ENCODE data around the gene GYG2. TPM values are rescaled to one million over a fixed set of nuclear protein-coding genes. Genes with fewer than 3 reads are reported as not detected.

Gene GYG2
- polyA plus RNA-seq, 1 donor from 2014 or later = not detected

DNA sequence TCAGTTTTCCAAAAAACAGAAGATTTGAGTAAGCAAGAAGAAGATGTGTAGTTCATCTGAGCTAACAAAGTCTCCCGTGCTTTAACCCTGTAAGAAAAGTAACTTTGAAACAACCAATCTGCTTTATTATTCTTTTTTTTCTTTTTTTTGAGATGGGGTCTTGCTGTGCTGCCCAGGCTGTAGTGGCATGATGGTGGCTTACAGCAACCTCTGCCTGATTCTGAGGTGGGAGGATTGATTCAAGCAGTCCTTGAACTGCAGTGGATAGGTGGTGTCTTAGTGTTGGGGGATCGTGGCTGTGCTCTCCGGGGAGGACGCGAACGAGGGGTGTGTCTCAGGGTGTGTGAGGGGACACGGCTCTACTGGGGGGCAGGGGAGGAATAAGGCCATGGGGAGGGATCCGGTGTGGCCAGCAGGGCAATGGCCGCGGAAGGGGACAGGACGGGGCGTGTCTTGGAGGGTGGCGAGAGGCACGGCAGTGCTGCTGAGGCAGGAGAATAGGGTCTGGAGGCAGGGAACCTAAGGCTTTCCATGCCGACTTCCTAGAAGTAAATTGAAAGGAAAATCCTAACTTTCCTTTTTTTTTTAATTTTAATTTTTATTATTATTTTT is 98.0 kb downstream of the GYG2 start:
- H3K27me3 Mint-ChIP-seq = peaks cover 5% of the 10 kb centered on the region
- peaks cover 2% of the 10 kb centered on the region for H3K36me3 Mint-ChIP-seq
- H3K9me3 Mint-ChIP-seq = peaks cover 0 to 5% (median 0%) of the 10 kb centered on the region in 3 donors
- H3K27ac Mint-ChIP-seq = peak overlapping the region in 2 of 3 donors; percentile 19 to 74
- peak overlapping the region in 2 of 4 donors; percentile 39 to 75 for H3K4me3 Mint-ChIP-seq
- peaks cover 0 to 4% (median 0%) of the 10 kb centered on the region in 3 donors for H3K4me1 Mint-ChIP-seq

DNA sequence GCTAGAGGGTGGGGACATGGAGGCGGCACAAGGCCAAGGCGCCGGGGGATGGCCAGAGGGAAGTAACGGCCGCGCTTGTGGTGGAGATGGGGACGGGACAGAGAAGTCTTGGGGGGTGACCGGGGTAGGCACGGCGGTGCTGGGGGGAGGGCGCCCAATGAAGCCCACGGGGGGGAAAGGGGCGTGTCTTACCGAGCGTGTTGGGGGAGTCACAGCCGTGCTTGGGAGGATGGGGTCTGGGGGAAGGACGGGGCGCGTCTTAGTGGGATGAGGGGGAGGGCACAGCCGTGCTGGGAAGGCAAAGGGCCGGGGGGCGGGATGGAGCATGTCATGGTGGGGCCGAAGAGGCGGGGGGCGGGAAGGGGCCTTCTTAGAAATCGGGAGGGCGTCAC is 99.5 kb downstream of the GYG2 start:
- peaks cover 5% of the 10 kb centered on the region for H3K27me3 Mint-ChIP-seq
- H3K27ac Mint-ChIP-seq = peak overlapping the region in 2 of 3 donors; percentile 59 to 60
- peaks cover 1% of the 10 kb centered on the region for H3K36me3 Mint-ChIP-seq
- H3K9me3 Mint-ChIP-seq = peaks cover 0 to 5% (median 1%) of the 10 kb centered on the region in 3 donors
- peaks cover 0 to 4% (median 0%) of the 10 kb centered on the region in 3 donors for H3K4me1 Mint-ChIP-seq
- peak overlapping the region; percentile 77 to 92 (median 88) for H3K4me3 Mint-ChIP-seq

DNA sequence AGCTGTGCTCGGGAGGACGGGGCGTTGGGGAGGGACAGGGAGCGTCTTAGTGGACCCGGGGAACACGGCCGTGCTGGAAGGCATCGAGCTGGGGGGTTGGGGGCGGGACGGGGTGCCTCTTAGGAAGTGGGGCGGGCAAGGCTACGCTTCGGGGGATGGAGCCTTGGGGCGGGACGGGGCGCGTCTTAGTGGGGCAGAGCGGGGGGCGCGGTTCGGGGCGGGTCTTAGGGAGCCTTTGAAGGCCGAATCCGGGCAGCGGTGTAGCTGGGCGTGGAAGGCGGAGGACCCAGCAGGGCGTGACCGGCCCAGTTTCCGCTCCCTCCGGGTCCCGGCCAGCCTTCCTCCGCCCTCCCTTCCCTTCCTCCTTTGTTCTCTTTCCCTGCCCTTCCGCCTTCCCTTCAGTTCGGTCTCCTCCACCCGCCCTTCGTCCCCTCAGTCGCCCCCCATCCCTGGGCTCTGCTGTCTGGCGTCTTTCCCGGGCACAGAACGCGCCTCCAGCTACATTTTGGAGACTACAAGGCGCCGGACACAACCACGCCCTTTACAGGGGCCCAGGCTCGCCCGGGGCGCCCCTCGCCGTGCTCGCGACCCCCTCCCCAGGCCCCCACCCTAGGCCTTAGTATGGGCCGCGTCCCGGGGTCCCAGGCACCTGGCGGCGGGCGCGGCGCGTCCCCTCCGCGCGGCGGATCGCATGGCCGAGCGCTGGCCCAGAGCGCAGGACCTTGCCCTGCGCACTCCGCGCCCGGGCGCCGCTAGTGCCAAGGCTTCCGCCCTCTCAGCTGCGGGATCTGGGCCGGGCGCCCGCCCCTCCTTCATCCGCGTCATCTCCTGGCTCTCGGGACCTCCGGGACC is 100.1 kb downstream of the GYG2 start, which contains the start of gene ARSD:
ARSD (minus strand) TSS at position 757 of the 852 bp plus-strand sequence; CDS start at position 693, 64 bp downstream.
- Mint-ChIP-seq H3K36me3 (peaks cover 1% of the 10 kb centered on the region), H3K4me1 (peaks cover 0 to 4% (median 0%) of the 10 kb centered on the region in 3 donors), H3K27me3 (peaks cover 5% of the 10 kb centered on the region), H3K27ac (peak within 1 kb of the TSS in 2 of 3 donors; percentile 46 to 65), H3K4me3 (peak within 1 kb of the TSS; percentile 73 to 92 (median 90)), H3K9me3 (peaks cover 0 to 5% (median 1%) of the 10 kb centered on the region in 3 donors)

- no peak overlapping the region for H3K27ac Mint-ChIP-seq
- H3K4me1 Mint-ChIP-seq = peaks cover 0 to 2% (median 0%) of the 10 kb centered on the region in 3 donors
- peaks cover 0 to 5% (median 1%) of the 10 kb centered on the region in 3 donors for H3K9me3 Mint-ChIP-seq
- H3K27me3 Mint-ChIP-seq = peaks cover 9% of the 10 kb centered on the region
- H3K4me3 Mint-ChIP-seq = peak overlapping the region in 1 of 4 donors; percentile 66
- peaks cover 1% of the 10 kb centered on the region for H3K36me3 Mint-ChIP-seq
Observed at GRCh38 chrX:2931155-2931554, 102.4 kb downstream of the GYG2 start.

DNA sequence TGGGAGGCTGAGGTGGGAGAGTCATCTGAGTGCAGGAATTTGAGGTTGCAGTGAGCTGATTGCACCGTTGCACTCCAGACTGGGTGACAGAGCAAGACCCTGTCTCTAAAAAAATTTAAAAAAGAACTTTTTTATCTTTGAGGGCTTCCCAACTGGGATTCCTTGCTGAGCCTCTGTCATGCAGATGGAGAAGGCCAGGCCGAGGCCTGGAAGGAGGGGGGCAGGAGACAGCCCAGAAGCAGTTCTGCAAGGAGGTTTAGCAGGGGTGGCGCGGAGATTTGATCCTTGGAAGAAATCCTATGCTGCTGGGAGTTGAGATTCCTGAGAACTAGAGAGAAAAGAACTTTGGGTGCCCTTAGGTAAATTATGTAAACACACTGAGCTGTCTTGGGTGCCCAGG is 102.9 kb downstream of the GYG2 start:
- H3K27me3 Mint-ChIP-seq = peaks cover 11% of the 10 kb centered on the region
- peaks cover 0 to 2% (median 0%) of the 10 kb centered on the region in 3 donors for H3K4me1 Mint-ChIP-seq
- H3K36me3 Mint-ChIP-seq = peaks cover 1% of the 10 kb centered on the region
- H3K4me3 Mint-ChIP-seq = peak overlapping the region in 2 of 4 donors; percentile 12 to 66
- peaks cover 0 to 9% (median 1%) of the 10 kb centered on the region in 3 donors for H3K9me3 Mint-ChIP-seq
- peak overlapping the region in 1 of 3 donors; percentile 63 for H3K27ac Mint-ChIP-seq

Other genes starting within 250 kb of the GYG2 start
- gene CD99, start 137.6 kb upstream of the GYG2 start, polyA plus RNA-seq = 278 TPM
- gene XG, start 76.9 kb upstream of the GYG2 start, polyA plus RNA-seq = not detected
- 5.4 TPM for gene ARSD, start 100.4 kb downstream of the GYG2 start, polyA plus RNA-seq
- gene ARSH, start 177.6 kb downstream of the GYG2 start, polyA plus RNA-seq = not detected
- gene ARSF, start 212.5 kb downstream of the GYG2 start, polyA plus RNA-seq = not detected

Measured in IgD-negative memory B cell (primary cell).